GM12892 (cell line): ENCODE measurements around the gene ZNF454.

ENCODE experiments used
- POLR2A ChIP-seq: IDR thresholded peaks from 2 replicates; pipeline ENCODE4 v1.6.1; 2011; ENCODE audit warnings: low read depth, low read length, control low read depth
- POLR2AphosphoS5 ChIP-seq: IDR thresholded peaks from 2 replicates; pipeline ENCODE4 v1.6.1; 2011; ENCODE audit warnings: low read depth, low read length, control low read depth

DNA sequence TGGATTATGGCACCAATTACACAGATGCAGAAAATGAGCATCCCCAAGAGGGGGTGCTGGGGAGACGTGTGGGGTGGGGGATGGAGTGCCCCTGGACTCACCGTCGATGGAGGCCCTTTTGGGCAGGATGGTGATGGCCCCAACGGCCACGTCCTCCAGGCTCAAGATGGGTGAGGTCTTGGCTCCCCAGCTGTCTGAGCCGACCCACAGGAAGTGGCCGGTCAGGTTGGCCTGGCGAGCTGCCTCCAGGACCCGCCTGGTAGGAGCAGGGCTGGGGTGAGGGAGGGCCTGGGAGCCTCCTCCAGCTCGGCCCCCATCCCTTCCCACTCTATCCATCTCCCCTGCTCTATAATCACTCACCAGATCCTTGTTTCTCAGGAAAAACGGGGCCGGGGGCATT, 49.5 kb downstream of the ZNF454 start:
- TF ChIP-seq POLR2A (no peak), POLR2AphosphoS5 (no peak)
